Measurements from ENCODE around the gene DNASE1. TPM values are rescaled to one million over a fixed set of nuclear protein-coding genes. Genes with fewer than 3 reads are reported as not detected.

DNASE1 gene
- polyA plus RNA-seq, 1 donor from 2014 or later, result 47.8 TPM

GRCh38 chr16:3640632-3641501 lies 13.6 kb upstream of the DNASE1 start:
- Histone ChIP-seq H3K36me3 (ENCODE audit: insufficient read depth, low read length) (no peaks in the 10 kb centered on the region), H3K9me2 (ENCODE audit: insufficient read depth, low read length) (no peaks in the 10 kb centered on the region), H2AFZ (ENCODE audit: low read depth, low read length) (no peak overlapping the region), H3K79me2 (replicated peaks; ENCODE audit: insufficient read depth, low read length) (no peaks in the 10 kb centered on the region), H3K27me3 (ENCODE audit: insufficient read depth, low read depth, low read length) (no peaks in the 10 kb centered on the region), H3K4me3 (ENCODE audit: low read length) (no peak overlapping the region), H3K9me3 (ENCODE audit: low read length) (no peaks in the 10 kb centered on the region), H3K4me2 (ENCODE audit: low read length) (no peak overlapping the region), H3K27ac (ENCODE audit: low read length) (no peak overlapping the region), H4K20me1 (ENCODE audit: insufficient read depth) (no peaks in the 10 kb centered on the region), H3F3A (ENCODE audit: insufficient read depth, low read length, poor library complexity, severe bottlenecking) (no peaks in the 10 kb centered on the region), H3K9ac (ENCODE audit: low read length) (no peak overlapping the region)
- TF ChIP-seq EZH2 (IDR thresholded peaks at IDR 0.05; ENCODE audit: borderline replicate concordance, insufficient read depth, low read length, poor library complexity, severe bottlenecking) (no peak), RAD21 (conservative IDR thresholded peaks at IDR 0.05) (no peak), TAF1 (IDR thresholded peaks at IDR 0.05; ENCODE audit: low read depth) (no peak), MXI1 (conservative IDR thresholded peaks at IDR 0.05; ENCODE audit: poor library complexity, severe bottlenecking) (no peak), SMC3 (conservative IDR thresholded peaks at IDR 0.05; ENCODE audit: poor library complexity) (no peak), POLR2AphosphoS5 (IDR thresholded peaks at IDR 0.05) (no peak), EP300 (conservative IDR thresholded peaks at IDR 0.05; ENCODE audit: poor library complexity, severe bottlenecking) (no peak)
- TF ChIP-seq, protein P1, sequence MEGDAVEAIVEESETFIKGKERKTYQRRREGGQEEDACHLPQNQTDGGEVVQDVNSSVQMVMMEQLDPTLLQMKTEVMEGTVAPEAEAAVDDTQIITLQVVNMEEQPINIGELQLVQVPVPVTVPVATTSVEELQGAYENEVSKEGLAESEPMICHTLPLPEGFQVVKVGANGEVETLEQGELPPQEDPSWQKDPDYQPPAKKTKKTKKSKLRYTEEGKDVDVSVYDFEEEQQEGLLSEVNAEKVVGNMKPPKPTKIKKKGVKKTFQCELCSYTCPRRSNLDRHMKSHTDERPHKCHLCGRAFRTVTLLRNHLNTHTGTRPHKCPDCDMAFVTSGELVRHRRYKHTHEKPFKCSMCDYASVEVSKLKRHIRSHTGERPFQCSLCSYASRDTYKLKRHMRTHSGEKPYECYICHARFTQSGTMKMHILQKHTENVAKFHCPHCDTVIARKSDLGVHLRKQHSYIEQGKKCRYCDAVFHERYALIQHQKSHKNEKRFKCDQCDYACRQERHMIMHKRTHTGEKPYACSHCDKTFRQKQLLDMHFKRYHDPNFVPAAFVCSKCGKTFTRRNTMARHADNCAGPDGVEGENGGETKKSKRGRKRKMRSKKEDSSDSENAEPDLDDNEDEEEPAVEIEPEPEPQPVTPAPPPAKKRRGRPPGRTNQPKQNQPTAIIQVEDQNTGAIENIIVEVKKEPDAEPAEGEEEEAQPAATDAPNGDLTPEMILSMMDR (IDR thresholded peaks at IDR 0.05; ENCODE audit: poor library complexity, severe bottlenecking), result no peak
- TF ChIP-seq, protein P2, sequence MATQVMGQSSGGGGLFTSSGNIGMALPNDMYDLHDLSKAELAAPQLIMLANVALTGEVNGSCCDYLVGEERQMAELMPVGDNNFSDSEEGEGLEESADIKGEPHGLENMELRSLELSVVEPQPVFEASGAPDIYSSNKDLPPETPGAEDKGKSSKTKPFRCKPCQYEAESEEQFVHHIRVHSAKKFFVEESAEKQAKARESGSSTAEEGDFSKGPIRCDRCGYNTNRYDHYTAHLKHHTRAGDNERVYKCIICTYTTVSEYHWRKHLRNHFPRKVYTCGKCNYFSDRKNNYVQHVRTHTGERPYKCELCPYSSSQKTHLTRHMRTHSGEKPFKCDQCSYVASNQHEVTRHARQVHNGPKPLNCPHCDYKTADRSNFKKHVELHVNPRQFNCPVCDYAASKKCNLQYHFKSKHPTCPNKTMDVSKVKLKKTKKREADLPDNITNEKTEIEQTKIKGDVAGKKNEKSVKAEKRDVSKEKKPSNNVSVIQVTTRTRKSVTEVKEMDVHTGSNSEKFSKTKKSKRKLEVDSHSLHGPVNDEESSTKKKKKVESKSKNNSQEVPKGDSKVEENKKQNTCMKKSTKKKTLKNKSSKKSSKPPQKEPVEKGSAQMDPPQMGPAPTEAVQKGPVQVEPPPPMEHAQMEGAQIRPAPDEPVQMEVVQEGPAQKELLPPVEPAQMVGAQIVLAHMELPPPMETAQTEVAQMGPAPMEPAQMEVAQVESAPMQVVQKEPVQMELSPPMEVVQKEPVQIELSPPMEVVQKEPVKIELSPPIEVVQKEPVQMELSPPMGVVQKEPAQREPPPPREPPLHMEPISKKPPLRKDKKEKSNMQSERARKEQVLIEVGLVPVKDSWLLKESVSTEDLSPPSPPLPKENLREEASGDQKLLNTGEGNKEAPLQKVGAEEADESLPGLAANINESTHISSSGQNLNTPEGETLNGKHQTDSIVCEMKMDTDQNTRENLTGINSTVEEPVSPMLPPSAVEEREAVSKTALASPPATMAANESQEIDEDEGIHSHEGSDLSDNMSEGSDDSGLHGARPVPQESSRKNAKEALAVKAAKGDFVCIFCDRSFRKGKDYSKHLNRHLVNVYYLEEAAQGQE (IDR thresholded peaks at IDR 0.05; ENCODE audit: borderline replicate concordance), result no peak

DNA sequence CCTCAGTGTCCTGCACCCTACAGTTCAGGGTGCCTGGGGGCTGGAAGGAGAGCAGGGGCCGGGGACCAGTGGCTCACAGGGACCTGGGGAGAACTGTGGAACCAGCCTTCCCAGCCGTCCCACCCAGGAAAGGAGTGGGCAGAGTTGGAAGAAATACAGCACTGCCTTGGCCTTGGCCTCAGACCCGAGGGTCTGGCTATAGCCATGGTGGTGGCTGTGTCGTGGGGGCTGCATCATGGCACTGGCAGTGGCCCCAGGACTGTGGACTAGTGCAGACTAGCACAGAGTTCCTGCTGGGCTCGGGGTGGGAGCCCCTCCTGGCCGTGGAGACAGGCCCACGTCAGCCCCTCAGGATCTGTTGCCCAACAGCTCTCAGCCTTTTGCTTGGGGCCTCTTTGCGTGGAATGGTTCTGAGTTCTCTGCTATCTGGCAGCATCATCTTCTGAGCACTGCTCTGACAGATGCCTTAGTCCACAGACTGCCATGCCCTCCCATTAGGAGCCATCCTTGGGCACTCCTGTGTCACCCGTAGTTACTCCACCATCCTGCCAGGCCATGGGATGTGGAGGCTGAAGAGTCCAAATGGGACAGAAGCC lies 12.6 kb upstream of the DNASE1 start:
- Histone ChIP-seq H3K27ac (ENCODE audit: low read length) (no peak overlapping the region), H3K9me2 (ENCODE audit: insufficient read depth, low read length) (no peaks in the 10 kb centered on the region), H4K20me1 (ENCODE audit: insufficient read depth) (no peaks in the 10 kb centered on the region), H3K9me3 (ENCODE audit: low read length) (no peaks in the 10 kb centered on the region), H3K9ac (ENCODE audit: low read length) (no peak overlapping the region), H3F3A (ENCODE audit: insufficient read depth, low read length, poor library complexity, severe bottlenecking) (no peaks in the 10 kb centered on the region), H3K4me3 (ENCODE audit: low read length) (no peak overlapping the region), H3K4me2 (ENCODE audit: low read length) (no peak overlapping the region), H2AFZ (ENCODE audit: low read depth, low read length) (no peak overlapping the region), H3K36me3 (ENCODE audit: insufficient read depth, low read length) (no peaks in the 10 kb centered on the region), H3K79me2 (replicated peaks; ENCODE audit: insufficient read depth, low read length) (no peaks in the 10 kb centered on the region), H3K27me3 (ENCODE audit: insufficient read depth, low read depth, low read length) (no peaks in the 10 kb centered on the region)
- TF ChIP-seq MXI1 (conservative IDR thresholded peaks at IDR 0.05; ENCODE audit: poor library complexity, severe bottlenecking) (no peak), TAF1 (IDR thresholded peaks at IDR 0.05; ENCODE audit: low read depth) (no peak), POLR2AphosphoS5 (IDR thresholded peaks at IDR 0.05) (no peak), RAD21 (conservative IDR thresholded peaks at IDR 0.05) (no peak), SMC3 (conservative IDR thresholded peaks at IDR 0.05; ENCODE audit: poor library complexity) (no peak), EP300 (conservative IDR thresholded peaks at IDR 0.05; ENCODE audit: poor library complexity, severe bottlenecking) (no peak), EZH2 (IDR thresholded peaks at IDR 0.05; ENCODE audit: borderline replicate concordance, insufficient read depth, low read length, poor library complexity, severe bottlenecking) (no peak)
- TF ChIP-seq, protein P1 (IDR thresholded peaks at IDR 0.05; ENCODE audit: poor library complexity, severe bottlenecking), result no peak
- TF ChIP-seq, protein P2 (IDR thresholded peaks at IDR 0.05; ENCODE audit: borderline replicate concordance), result no peak

All from neural cell (in vitro differentiated cells).